Measurements from ENCODE around the gene SPAG9.

Gene SPAG9

GRCh38 chr17:51120739-51121619 lies at the start of gene SPAG9:
Gene SPAG9, minus strand, starts transcription at chr17:51120868. Its CDS starts 212 bp downstream, at chr17:51120656.
- CTCF ChIA-PET = interaction anchor here (1.1 to 1.3 kb wide), 2 partner anchors 32 to 64 kb away, joined by 3 to 8 read pairs; partner anchors contain the start of gene NME1
- TF ChIP-seq CTBP1 (IDR thresholded peaks at IDR 0.05; ENCODE audit: borderline replicate concordance) = 0 out of 2 replicates have a peak, but pooled peaks have one; percentile 46
- no peak for TF ChIP-seq ARNT (IDR thresholded peaks at IDR 0.05)
- TF ChIP-seq ELF4 (IDR thresholded peaks at IDR 0.05) = no peak
- no peak for TF ChIP-seq PKNOX1 (IDR thresholded peaks at IDR 0.05)
- TF ChIP-seq BHLHE40 (IDR thresholded peaks at IDR 0.05; ENCODE audit: borderline replicate concordance) = no peak
- POLR2A ChIA-PET = interaction anchor here (0.5 to 4.2 kb wide), 16 partner anchors 10 to 571 kb away, joined by 3 to 60 read pairs (median 4); partner anchors contain the start of genes NME1 and NME2
- peak; percentile 98 for DNase-seq (ENCODE audit: extremely low spot score)

- ChIA-PET CTCF (no interaction called here), POLR2A (no interaction called here)
- DNase-seq (ENCODE audit: extremely low spot score) = no peak
- no peak for TF ChIP-seq TARDBP (IDR thresholded peaks at IDR 0.05)
- TF ChIP-seq PKNOX1 (IDR thresholded peaks at IDR 0.05) = no peak
- no peak for TF ChIP-seq FOXK2 (IDR thresholded peaks at IDR 0.05)
- TF ChIP-seq FOXA1 (IDR thresholded peaks at IDR 0.05) = no peak
- no peak for TF ChIP-seq BHLHE40 (IDR thresholded peaks at IDR 0.05; ENCODE audit: borderline replicate concordance)
- TF ChIP-seq CTBP1 (IDR thresholded peaks at IDR 0.05; ENCODE audit: borderline replicate concordance) = no peak
- no peak for TF ChIP-seq LEF1 (IDR thresholded peaks at IDR 0.05; ENCODE audit: borderline replicate concordance)
- TF ChIP-seq ELF4 (IDR thresholded peaks at IDR 0.05) = no peak
- TF ChIP-seq HDGF (IDR thresholded peaks at IDR 0.05; ENCODE audit: borderline replicate concordance) = no peak
- TF ChIP-seq SUZ12 (IDR thresholded peaks at IDR 0.05) = no peak
Observed at GRCh38 chr17:51169340-51169739, 48.7 kb upstream of the SPAG9 start.

GRCh38 chr17:51166987-51167931 lies 46.6 kb upstream of the SPAG9 start:
- TF ChIP-seq FOXM1 (IDR thresholded peaks at IDR 0.05; ENCODE audit: borderline replicate concordance) (no peak), ZNF384 (IDR thresholded peaks at IDR 0.05) (no peak), PKNOX1 (IDR thresholded peaks at IDR 0.05) (no peak), BHLHE40 (IDR thresholded peaks at IDR 0.05; ENCODE audit: borderline replicate concordance) (no peak), SUZ12 (IDR thresholded peaks at IDR 0.05) (no peak), L3MBTL2 (conservative IDR thresholded peaks at IDR 0.05) (0 out of 2 replicates have a peak, but pooled peaks have one; percentile 7), CTBP1 (IDR thresholded peaks at IDR 0.05; ENCODE audit: borderline replicate concordance) (no peak)
- peak; percentile 88 for DNase-seq (ENCODE audit: extremely low spot score)
- POLR2A ChIA-PET = interaction anchor here (1.3 kb wide), 1 partner anchor 47 kb away, joined by 9 read pairs; the partner anchor contains the start of gene SPAG9
- CTCF ChIA-PET = interaction anchor here (1.2 kb wide), 1 partner anchor 10 kb away, joined by 7 read pairs; no protein-coding TSS in a partner anchor

GRCh38 chr17:51166198-51166986 lies 45.7 kb upstream of the SPAG9 start, which contains the start of gene NME2:
Gene NME2, plus strand, starts transcription at chr17:51166411. Its CDS starts 420 bp downstream, at chr17:51166831.
- peak; percentile 92 for DNase-seq (ENCODE audit: extremely low spot score)
- TF ChIP-seq ARNT (IDR thresholded peaks at IDR 0.05) (0 out of 2 replicates have a peak, but pooled peaks have one; percentile 33), L3MBTL2 (conservative IDR thresholded peaks at IDR 0.05) (peak; percentile 77), FOXA1 (IDR thresholded peaks at IDR 0.05) (no peak), LEF1 (IDR thresholded peaks at IDR 0.05; ENCODE audit: borderline replicate concordance) (peak; percentile 59; the same call in 1 of the 2 replicates)
- ChIA-PET CTCF (interaction anchor here (0.7 to 1.2 kb wide), 3 partner anchors 11 to 165 kb away, joined by 3 to 7 read pairs (median 4); no protein-coding TSS in a partner anchor), POLR2A (interaction anchor here (0.6 to 3.1 kb wide), 15 partner anchors 8 to 301 kb away, joined by 3 to 22 read pairs (median 4); partner anchors contain the start of genes NME1, SPAG9, TOB1 and UTP18)

GRCh38 chr17:51165680-51166197 lies 45.1 kb upstream of the SPAG9 start:
- POLR2A ChIA-PET = interaction anchor here (0.6 to 3.1 kb wide), 15 partner anchors 7 to 300 kb away, joined by 3 to 22 read pairs (median 4); partner anchors contain the start of genes NME1, SPAG9, TOB1 and UTP18
- CTCF ChIA-PET = interaction anchor here (0.7 to 1.2 kb wide), 3 partner anchors 11 to 165 kb away, joined by 3 to 7 read pairs (median 4); no protein-coding TSS in a partner anchor
- TF ChIP-seq NFRKB (IDR thresholded peaks at IDR 0.05) (no peak), ZNF384 (IDR thresholded peaks at IDR 0.05) (no peak), CTBP1 (IDR thresholded peaks at IDR 0.05; ENCODE audit: borderline replicate concordance) (no peak)
- DNase-seq (ENCODE audit: extremely low spot score) = peak; percentile 30

All from HEK293T (cell line).